ENCODE results near the gene FBXW7.

FBXW7 gene

DNA sequence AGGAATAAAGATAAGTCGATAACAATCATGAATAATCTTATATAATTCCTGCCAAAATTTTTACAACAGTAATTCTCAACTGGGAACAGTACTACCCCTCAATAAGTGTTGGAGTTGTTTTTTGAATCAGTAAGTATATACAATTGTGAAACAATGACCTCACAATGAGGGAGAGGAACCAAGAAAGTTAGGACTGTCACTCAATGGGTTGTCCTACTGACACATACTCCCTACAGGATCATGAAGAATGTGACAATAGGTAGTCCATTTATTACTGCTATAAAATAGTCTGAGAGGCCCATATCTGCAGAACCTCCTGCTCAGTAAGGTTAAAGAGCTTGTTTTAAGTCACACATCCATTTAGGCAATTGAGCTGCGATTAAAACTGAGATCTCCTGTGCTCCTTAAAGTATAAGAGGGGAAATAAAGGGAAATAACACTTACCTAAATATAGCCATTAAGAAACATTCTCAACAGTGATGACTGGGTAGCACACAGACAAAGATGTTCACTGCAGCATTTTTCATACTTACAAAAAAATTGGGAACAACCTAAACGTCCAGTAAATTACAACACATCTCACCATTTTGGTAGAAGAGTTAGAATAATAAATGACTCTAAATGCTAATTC lies 26.2 kb downstream of the FBXW7 start:
- no peak for DNase-seq (ENCODE audit: low read depth, low spot score)
- no peak overlapping the region for H3K4me3 ChIP-seq (ENCODE audit: low read depth, low read length)
- TF ChIP-seq, protein P1, sequence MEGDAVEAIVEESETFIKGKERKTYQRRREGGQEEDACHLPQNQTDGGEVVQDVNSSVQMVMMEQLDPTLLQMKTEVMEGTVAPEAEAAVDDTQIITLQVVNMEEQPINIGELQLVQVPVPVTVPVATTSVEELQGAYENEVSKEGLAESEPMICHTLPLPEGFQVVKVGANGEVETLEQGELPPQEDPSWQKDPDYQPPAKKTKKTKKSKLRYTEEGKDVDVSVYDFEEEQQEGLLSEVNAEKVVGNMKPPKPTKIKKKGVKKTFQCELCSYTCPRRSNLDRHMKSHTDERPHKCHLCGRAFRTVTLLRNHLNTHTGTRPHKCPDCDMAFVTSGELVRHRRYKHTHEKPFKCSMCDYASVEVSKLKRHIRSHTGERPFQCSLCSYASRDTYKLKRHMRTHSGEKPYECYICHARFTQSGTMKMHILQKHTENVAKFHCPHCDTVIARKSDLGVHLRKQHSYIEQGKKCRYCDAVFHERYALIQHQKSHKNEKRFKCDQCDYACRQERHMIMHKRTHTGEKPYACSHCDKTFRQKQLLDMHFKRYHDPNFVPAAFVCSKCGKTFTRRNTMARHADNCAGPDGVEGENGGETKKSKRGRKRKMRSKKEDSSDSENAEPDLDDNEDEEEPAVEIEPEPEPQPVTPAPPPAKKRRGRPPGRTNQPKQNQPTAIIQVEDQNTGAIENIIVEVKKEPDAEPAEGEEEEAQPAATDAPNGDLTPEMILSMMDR (IDR thresholded peaks at IDR 0.05; ENCODE audit: low read depth, low read length) = no peak
- in situ Hi-C loops (cut with HindIII; ENCODE audit: low sequenced_read_pairs) = no loop called here

DNA sequence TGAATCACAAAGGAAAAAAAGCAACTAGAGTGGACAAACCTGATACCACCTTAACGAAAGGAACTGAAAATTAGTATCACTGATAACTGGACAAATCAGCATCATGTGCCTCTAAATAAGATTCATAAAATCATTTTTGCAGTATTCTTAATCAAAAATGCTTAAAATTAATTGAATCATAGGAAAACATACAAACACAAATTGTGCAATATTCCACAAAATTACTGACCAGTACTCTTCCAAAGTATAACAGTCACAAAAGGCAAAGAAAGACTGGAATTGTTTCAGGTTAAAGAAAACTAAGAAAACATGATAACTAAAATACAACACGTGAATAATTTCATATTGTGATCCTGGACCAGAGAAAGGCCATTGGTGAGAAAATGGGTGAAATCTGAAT lies 27.1 kb downstream of the FBXW7 start:
- H3K4me3 ChIP-seq (ENCODE audit: low read depth, low read length) = no peak overlapping the region
- in situ Hi-C loops (cut with HindIII; ENCODE audit: low sequenced_read_pairs) = no loop called here
- DNase-seq (ENCODE audit: low read depth, low spot score) = no peak
- TF ChIP-seq, protein P1 (IDR thresholded peaks at IDR 0.05; ENCODE audit: low read depth, low read length) = no peak

DNA sequence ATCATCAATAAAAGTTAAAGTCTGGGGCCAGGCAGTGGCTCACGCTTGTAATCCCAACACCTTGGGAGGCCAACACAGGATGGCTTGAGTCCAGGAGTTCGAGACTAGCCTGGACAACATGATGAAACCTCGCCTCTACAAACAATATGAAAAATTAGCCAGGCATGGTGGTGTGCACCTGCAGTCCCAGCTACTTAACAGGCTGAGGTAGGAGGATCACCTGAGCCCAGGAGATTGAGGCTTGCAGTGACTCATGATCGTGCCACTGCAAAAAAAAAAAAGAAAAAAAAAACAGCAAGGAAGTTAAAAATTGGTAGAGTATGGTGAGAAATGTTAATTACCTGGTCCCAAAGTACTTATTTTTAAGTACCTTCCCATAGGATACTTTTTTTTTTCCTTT lies 27.5 kb downstream of the FBXW7 start:
- in situ Hi-C loops (cut with HindIII; ENCODE audit: low sequenced_read_pairs) = no loop called here
- no peak for DNase-seq (ENCODE audit: low read depth, low spot score)
- no peak overlapping the region for H3K4me3 ChIP-seq (ENCODE audit: low read depth, low read length)
- TF ChIP-seq, protein P1 (IDR thresholded peaks at IDR 0.05; ENCODE audit: low read depth, low read length) = no peak

DNA sequence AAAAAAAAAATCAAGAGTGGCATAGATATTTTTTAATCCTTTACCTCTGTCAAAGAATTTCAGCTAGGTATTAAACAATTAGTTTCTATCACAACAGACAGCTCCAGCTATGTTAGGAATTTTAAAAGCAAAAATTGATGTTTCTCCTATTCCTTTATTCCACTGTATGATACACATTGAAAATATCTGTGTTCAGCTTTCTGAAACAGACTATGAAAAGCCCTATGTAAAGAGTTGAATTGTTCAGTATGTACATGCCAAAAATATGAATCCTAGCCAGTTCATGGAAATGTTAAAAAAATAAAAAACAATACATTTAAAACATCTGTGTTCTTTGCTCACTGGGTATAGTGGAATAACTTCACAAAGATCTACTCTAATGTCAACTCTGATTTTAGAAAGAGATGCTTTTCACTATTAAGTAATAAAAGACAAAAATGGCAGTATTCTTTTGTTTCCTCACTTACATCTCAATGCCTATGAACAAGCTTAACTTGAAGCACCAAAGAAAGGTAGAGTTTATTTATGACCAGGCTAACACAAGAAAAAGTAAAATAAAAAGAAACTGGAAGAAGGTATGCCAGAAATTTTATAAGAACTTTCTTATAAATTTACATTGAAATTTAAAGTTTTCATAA lies 32.1 kb downstream of the FBXW7 start:
- no peak for DNase-seq (ENCODE audit: low read depth, low spot score)
- TF ChIP-seq, protein P1 (IDR thresholded peaks at IDR 0.05; ENCODE audit: low read depth, low read length) = no peak
- H3K4me3 ChIP-seq (ENCODE audit: low read depth, low read length) = no peak overlapping the region
- in situ Hi-C loops (cut with HindIII; ENCODE audit: low sequenced_read_pairs) = no loop called here

DNA sequence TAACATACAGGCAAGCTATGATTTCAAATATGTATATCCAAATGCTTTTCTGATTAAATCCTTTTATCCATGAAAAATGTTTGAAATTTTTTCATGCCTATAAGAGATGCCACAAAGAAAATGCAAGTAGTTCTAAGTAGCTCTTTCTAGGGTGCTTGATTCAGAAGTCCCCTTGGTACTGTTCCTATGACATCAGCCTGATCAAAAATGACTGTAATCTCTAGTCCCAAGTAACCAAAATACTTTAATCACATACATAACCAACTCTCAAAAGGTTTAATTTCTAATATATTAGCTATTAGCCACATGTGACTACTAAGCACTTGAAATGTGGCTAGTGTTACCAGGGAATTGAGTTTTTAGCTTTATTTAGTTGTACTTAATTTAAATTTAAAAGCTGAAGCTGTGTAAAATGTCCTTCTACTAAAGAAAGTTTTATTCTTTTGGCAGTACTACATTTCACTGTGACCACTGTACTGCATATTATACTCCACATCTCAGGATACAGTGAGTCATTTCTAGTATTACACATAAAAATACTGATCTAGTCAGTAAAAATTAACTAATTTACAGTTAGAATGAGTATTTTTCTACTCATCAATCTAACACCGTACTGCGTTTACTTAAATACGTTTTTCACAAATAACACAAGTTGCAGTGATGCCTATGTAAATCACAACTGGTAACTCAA lies 33.9 kb downstream of the FBXW7 start:
- in situ Hi-C loops (cut with HindIII; ENCODE audit: low sequenced_read_pairs) = no loop called here
- TF ChIP-seq, protein P1 (IDR thresholded peaks at IDR 0.05; ENCODE audit: low read depth, low read length) = no peak
- DNase-seq (ENCODE audit: low read depth, low spot score) = no peak
- H3K4me3 ChIP-seq (ENCODE audit: low read depth, low read length) = no peak overlapping the region

DNA sequence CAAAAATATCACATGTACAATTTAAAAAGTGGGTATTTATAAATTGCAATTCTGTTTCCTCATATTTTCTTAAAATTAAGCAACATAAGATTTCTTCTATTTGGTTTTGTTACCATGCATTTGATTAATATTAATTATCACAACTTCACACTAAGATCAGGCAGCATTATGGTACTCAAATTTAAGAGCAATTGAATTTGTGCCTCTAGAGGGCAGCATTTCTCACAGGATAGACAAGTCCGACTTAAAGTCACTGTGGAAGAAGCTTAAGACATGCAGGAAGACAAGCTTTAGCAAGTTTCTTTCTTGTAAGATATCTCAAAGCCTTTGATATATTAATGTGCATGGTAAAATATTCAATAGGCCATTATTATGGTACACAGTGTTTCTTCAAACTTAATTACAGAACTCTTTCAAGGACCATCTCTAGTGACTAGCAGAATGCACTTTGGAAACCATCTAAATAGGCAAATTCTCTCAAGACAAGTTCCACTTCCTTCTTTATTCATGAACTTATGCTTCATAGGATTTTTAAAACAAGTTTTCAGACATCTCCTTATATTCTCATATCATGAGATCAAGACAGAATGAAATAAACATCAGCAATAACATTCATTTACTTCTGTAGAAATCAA lies 35.0 kb downstream of the FBXW7 start:
- DNase-seq (ENCODE audit: low read depth, low spot score) = peak; percentile 92
- in situ Hi-C loops (cut with HindIII; ENCODE audit: low sequenced_read_pairs) = no loop called here
- H3K4me3 ChIP-seq (ENCODE audit: low read depth, low read length) = no peak overlapping the region
- TF ChIP-seq, protein P1 (IDR thresholded peaks at IDR 0.05; ENCODE audit: low read depth, low read length) = peak; percentile 67

All from astrocyte of the spinal cord (primary cell).